Measurements from ENCODE around the gene SPAAR.

Gene SPAAR

GRCh38 chr9:35867538-35867937 is 41.8 kb upstream of the SPAAR start:
- H3K4me3 ChIP-seq (replicated peaks; ENCODE audit: low read depth, low read length), result no peak overlapping the region
- no peak for TF ChIP-seq CTCF (IDR thresholded peaks at IDR 0.05; ENCODE audit: low read length, missing control alignments)
- no peak for DNase-seq (ENCODE audit: low read depth)

DNA sequence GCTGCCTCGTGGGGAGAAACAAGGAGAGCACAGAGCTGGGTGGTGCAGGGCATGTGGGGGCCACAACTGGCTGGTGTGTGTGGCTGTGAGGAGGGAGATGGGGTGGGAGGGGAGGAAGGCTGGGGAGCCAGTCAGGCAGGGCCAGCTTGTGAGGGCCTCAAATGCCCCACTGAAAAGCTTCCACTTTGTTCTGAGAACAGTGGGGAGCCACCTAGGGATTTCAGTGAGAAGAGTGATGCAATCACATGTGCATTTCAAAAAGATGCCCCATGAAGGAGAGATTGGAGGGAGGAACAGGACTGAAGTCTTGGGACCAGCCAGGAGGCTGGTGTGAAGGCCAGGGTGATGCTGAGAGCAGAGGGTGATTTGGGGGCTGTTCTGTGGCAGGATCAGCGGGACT is 40.4 kb upstream of the SPAAR start:
- H3K4me3 ChIP-seq (replicated peaks; ENCODE audit: low read depth, low read length), result no peak overlapping the region
- TF ChIP-seq CTCF (IDR thresholded peaks at IDR 0.05; ENCODE audit: low read length, missing control alignments), result no peak
- no peak for DNase-seq (ENCODE audit: low read depth)

GRCh38 chr9:35869621-35870216 is 39.6 kb upstream of the SPAAR start:
- DNase-seq (ENCODE audit: low read depth), result no peak
- H3K4me3 ChIP-seq (replicated peaks; ENCODE audit: low read depth, low read length), result no peak overlapping the region
- TF ChIP-seq CTCF (IDR thresholded peaks at IDR 0.05; ENCODE audit: low read length, missing control alignments), result no peak

DNA sequence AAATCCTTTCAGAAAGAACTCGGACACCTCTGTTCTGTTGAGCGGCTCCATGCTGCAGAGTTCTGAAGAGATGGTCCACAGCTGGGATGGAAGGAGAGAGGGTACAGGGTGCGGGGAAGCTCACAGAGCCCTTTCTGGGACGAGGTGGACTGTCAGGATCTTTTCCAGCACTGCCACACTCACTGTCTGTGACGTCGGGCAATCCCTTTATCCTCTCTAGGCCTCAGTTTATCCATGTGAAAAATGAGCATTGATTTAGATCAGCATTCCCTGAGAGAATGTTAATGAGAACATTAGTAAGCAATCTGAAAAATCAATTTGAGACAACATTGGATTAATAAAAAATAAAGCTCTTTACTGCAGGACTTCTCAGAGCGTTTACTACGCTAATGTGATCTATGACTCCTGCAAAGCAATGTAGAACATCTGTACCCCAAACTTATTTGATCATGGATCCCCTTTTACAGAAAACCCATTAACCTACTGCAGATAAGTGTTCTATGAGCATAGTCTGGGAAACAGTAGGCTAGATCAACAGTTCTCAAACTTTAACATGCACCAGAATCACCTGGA is 38.9 kb upstream of the SPAAR start, which contains the start of gene OR13J1:
Gene OR13J1 (minus strand): TSS at position 51 of the 573 bp plus-strand sequence. CDS start 0 bp downstream, at position 51.
- DNase-seq (ENCODE audit: low read depth), result no peak
- H3K4me3 ChIP-seq (replicated peaks; ENCODE audit: low read depth, low read length), result no peak within 1 kb of the TSS
- no peak for TF ChIP-seq CTCF (IDR thresholded peaks at IDR 0.05; ENCODE audit: low read length, missing control alignments)

DNA sequence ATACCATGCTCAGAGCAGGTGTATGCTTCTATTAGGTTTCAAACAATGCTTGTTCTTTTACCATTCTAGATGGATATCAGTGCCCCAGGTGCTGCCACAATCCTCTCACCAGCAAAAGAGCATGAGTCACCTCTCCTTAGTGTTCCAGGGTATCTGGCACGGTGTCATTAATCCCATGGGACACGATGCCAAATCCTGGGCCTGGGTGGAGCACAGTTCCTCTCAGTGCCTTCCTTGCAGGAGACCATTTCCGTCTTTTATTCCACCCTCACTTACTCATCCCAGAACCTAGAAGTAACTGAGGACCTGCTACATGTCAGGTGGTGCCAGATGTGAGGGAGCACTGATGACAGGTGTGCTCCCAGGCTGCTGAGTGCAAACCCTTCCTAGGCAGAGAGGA is 37.7 kb upstream of the SPAAR start:
- no peak for TF ChIP-seq CTCF (IDR thresholded peaks at IDR 0.05; ENCODE audit: low read length, missing control alignments)
- H3K4me3 ChIP-seq (replicated peaks; ENCODE audit: low read depth, low read length), result no peak overlapping the region
- no peak for DNase-seq (ENCODE audit: low read depth)

DNA sequence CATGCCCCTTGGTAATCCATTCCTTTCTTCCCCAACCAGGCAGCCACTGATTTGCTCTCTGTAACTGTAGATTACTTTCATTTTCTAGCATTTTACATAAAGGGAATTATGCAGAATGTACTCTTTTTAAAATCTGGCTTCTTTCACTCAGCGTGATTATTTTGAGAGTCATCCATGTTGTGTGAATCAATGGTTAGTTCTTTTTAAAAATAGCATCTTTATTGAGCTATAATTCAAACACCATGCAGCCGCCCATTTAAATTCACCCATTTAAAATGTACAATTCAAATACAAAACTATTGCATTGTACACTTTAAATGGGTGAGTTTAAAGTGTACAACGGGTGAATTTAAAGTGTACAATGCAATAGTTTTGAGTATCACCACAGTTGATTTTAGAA is 36.8 kb upstream of the SPAAR start:
- no peak for TF ChIP-seq CTCF (IDR thresholded peaks at IDR 0.05; ENCODE audit: low read length, missing control alignments)
- DNase-seq (ENCODE audit: low read depth), result no peak
- no peak overlapping the region for H3K4me3 ChIP-seq (replicated peaks; ENCODE audit: low read depth, low read length)
